PC-3 (cell line): ENCODE measurements around the gene PCBP3.

Experiments
- CTCF ChIP-seq: fragments of 300-600 bp; sonication (generic); conservative IDR thresholded peaks from 2 replicates; pipeline ENCODE4 v1.5.1; 2017; ENCODE audit warnings: antibody characterized with exemption, low read depth, mild to moderate bottlenecking, low read length
- EZH2 ChIP-seq: fragments of 300-600 bp; sonication (generic); IDR thresholded peaks from one replicate; pipeline ENCODE4 v1.6.1; 2017; ENCODE audit warnings: antibody characterized with exemption, mild to moderate bottlenecking, low read length; ENCODE audit not compliant: unreplicated experiment
- EZH2phosphoT487 ChIP-seq: fragments of 300-600 bp; sonication (generic); IDR thresholded peaks from 2 replicates; pipeline ENCODE4 v1.6.1; 2018; ENCODE audit warnings: mild to moderate bottlenecking, antibody characterized with exemption, low read length, borderline replicate concordance

GRCh38 chr21:45870421-45870820 is 226.9 kb downstream of the PCBP3 start:
- TF ChIP-seq CTCF (no peak), EZH2phosphoT487 (no peak), EZH2 (no peak)
